SK-N-SH (cell line): Measurements from ENCODE around the gene ETFRF1. TPM values are rescaled to one million over a fixed set of nuclear protein-coding genes. Genes with fewer than 3 reads are reported as not detected.

ENCODE experiments used
- CTCF ChIA-PET: fragments of 300-600, 350-600 bp; formaldehyde crosslinking; extraction: SDS; loops from one replicate; lab custom pipeline; 2021; lab: Yijun Ruan, JAX
- POLR2A ChIA-PET: fragments of 350-600 bp; sonication (Branson Sonifier 250); formaldehyde crosslinking; extraction: SDS; loops from one replicate; lab custom pipeline; 2020; ENCODE audit warnings: antibody characterized with exemption, inconsistent platforms; lab: Yijun Ruan, JAX
- DNase-seq: peaks from one replicate; pipeline ENCODE4 v3.0.0; 2012
- H2AFZ ChIP-seq: fragments of 200-600 bp; sonication (generic); 2 replicates; pipeline ENCODE4 v1.8.1; 2016; ENCODE audit warnings: antibody characterized with exemption, mild to moderate bottlenecking, low read depth
- H3F3A ChIP-seq: fragments of 200-600 bp; sonication (generic); replicated peaks from 2 replicates; pipeline ENCODE3; 2016; ENCODE audit warnings: antibody characterized with exemption, mild to moderate bottlenecking; ENCODE audit not compliant: insufficient read depth
- H3K27ac ChIP-seq, 2 experiments: fragments of 200-500 bp in 1 of 2; fragments of 200-600 bp in 1 of 2; sonication (Bioruptor generic) in 1 of 2; sonication (generic), shearing (Covaris generic) in 1 of 2; 2 replicates each; pipeline versions ENCODE4 v1.5.1 to v1.6.1; 2014 to 2016; ENCODE audit warnings: low read depth in 2 of 2, inconsistent platforms in 1 of 2, low read length in 1 of 2, mild to moderate bottlenecking in 1 of 2, mixed read lengths in 1 of 2
- H3K27me3 ChIP-seq: fragments of 200-600 bp; sonication (generic), shearing (Covaris generic); 2 replicates; pipeline ENCODE4 v1.6.1; 2016; ENCODE audit warnings: mixed run types; ENCODE audit not compliant: insufficient read depth
- H3K36me3 ChIP-seq, 2 experiments: fragments of 200-500 bp in 1 of 2; fragments of 200-600 bp in 1 of 2; sonication (Bioruptor generic) in 1 of 2; sonication (generic) in 1 of 2; replicated peaks in 1 of 2; 2 replicates each; pipeline versions ENCODE3 to v1.5.1; 2014 to 2016; ENCODE audit warnings: low read length in 1 of 2, mild to moderate bottlenecking in 1 of 2; ENCODE audit not compliant: insufficient read depth in 2 of 2, control insufficient read depth in 1 of 2
- H3K4me1 ChIP-seq, 2 experiments: fragments of 200-500 bp in 1 of 2; fragments of 200-600 bp in 1 of 2; sonication (Bioruptor generic) in 1 of 2; sonication (generic), shearing (Covaris generic) in 1 of 2; 2 replicates each; pipeline versions ENCODE4 v1.5.1 to v1.6.1; 2014 to 2016; ENCODE audit warnings: low read depth in 1 of 2, low read length in 1 of 2, mixed run types in 1 of 2; ENCODE audit not compliant: insufficient read depth in 2 of 2, control insufficient read depth in 1 of 2
- H3K4me2 ChIP-seq: fragments of 200-600 bp; sonication (generic), shearing (Covaris generic); 2 replicates; pipeline ENCODE4 v1.6.1; 2017; ENCODE audit warnings: mixed run types
- H3K4me3 ChIP-seq, 2 experiments: fragments of 200-500 bp in 1 of 2; fragments of 200-600 bp in 1 of 2; sonication (Bioruptor generic) in 1 of 2; sonication (generic), shearing (Covaris generic) in 1 of 2; 2 replicates each; pipeline versions ENCODE4 v1.5.1 to v1.8.1; 2014 to 2016; ENCODE audit warnings: low read depth in 2 of 2, inconsistent platforms in 1 of 2, low read length in 1 of 2, mild to moderate bottlenecking in 1 of 2, mixed read lengths in 1 of 2, moderate library complexity in 1 of 2
- H3K79me2 ChIP-seq: fragments of 200-600 bp; sonication (generic); 2 replicates; pipeline ENCODE4 v1.8.1; 2017; ENCODE audit warnings: mild to moderate bottlenecking; ENCODE audit not compliant: insufficient read depth
- H3K9ac ChIP-seq: fragments of 200-600 bp; sonication (generic); 2 replicates; pipeline ENCODE4 v1.6.1; 2017; ENCODE audit warnings: mixed run types
- H3K9me2 ChIP-seq: fragments of 200-600 bp; sonication (generic); 2 replicates; pipeline ENCODE4 v1.6.1; 2017; ENCODE audit warnings: mixed run types
- H3K9me3 ChIP-seq: fragments of 200-600 bp; sonication (generic); 2 replicates; pipeline ENCODE4 v1.6.1; 2017; ENCODE audit warnings: mixed run types, mild to moderate bottlenecking, moderate library complexity
- H4K20me1 ChIP-seq: fragments of 200-600 bp; sonication (generic); 2 replicates; pipeline ENCODE4 v1.6.1; 2017; ENCODE audit warnings: mild to moderate bottlenecking, mixed run types; ENCODE audit not compliant: insufficient read depth
- ELF1 ChIP-seq: IDR thresholded peaks from 2 replicates; pipeline ENCODE4 v1.4.0; 2012
- EP300 ChIP-seq, 2 experiments: IDR thresholded peaks; 2 replicates each; pipeline versions ENCODE4 v1.4.0 to v1.6.1; 2012; ENCODE audit warnings: borderline replicate concordance in 1 of 2, low read depth in 1 of 2, low read length in 1 of 2
- FOSL2 ChIP-seq: IDR thresholded peaks from 2 replicates; pipeline ENCODE4 v1.4.0; 2012; ENCODE audit warnings: low read depth, mild to moderate bottlenecking, moderate library complexity, borderline replicate concordance
- FOXJ3 ChIP-seq: sonication (generic); formaldehyde crosslinking; IDR thresholded peaks from 2 replicates; pipeline ENCODE4 v1.5.1; 2020; ENCODE audit warnings: mild to moderate bottlenecking, missing genetic modification reagents
- MXI1 ChIP-seq: IDR thresholded peaks from 2 replicates; pipeline ENCODE4 v1.6.1; 2012; ENCODE audit warnings: mild to moderate bottlenecking, low read depth, low read length, improper control_type of control experiment
- NFIC ChIP-seq: IDR thresholded peaks from 2 replicates; pipeline ENCODE4 v1.4.0; 2012; ENCODE audit warnings: borderline replicate concordance
- RCOR1 ChIP-seq: fragments of 150-350 bp; IDR thresholded peaks from 2 replicates; pipeline ENCODE4 v1.6.1; 2017; ENCODE audit warnings: antibody characterized with exemption, low read length
- RFX5 ChIP-seq: IDR thresholded peaks from 2 replicates; pipeline ENCODE4 v1.6.1; 2012; ENCODE audit warnings: mild to moderate bottlenecking, improper control_type of control experiment, low read length
- SIN3A ChIP-seq: IDR thresholded peaks from 2 replicates; pipeline ENCODE4 v1.6.1; 2012; ENCODE audit warnings: low read depth, mild to moderate bottlenecking, low read length, moderate library complexity, borderline replicate concordance
- SMC3 ChIP-seq: IDR thresholded peaks from 2 replicates; pipeline ENCODE4 v1.6.1; 2012; ENCODE audit warnings: low read depth, low read length, improper control_type of control experiment
- TAF1 ChIP-seq: IDR thresholded peaks from 2 replicates; pipeline ENCODE4 v1.6.1; 2012; ENCODE audit warnings: low read depth, mild to moderate bottlenecking, low read length, moderate library complexity, borderline replicate concordance
- TCF12 ChIP-seq: IDR thresholded peaks from 2 replicates; pipeline ENCODE4 v1.4.0; 2012
- USF2 ChIP-seq: fragments of 150-350 bp; IDR thresholded peaks from 2 replicates; pipeline ENCODE4 v1.6.1; 2017; ENCODE audit warnings: antibody characterized with exemption, low read length, low read depth, borderline replicate concordance
- WGBS: methylation state at CpG from one replicate; pipeline ENCODE4 v1.1.6; 2017; ENCODE audit warnings: low lambda C conversion rate; 5-methylcytosine and 5-hydroxymethylcytosine counted together
- polyA plus RNA-seq, 3 experiments: library from polyadenylated mRNA; depleted of rRNA; stranded (reverse); fragments of >200 nt; gene quantifications; 2 replicates each; pipeline ENCODE4 v1.2.3, GENCODE V29; 2012
- TF ChIP-seq, protein P1 (sequence below): fragments of 150-350 bp; IDR thresholded peaks from 2 replicates; pipeline ENCODE4 v1.6.1; 2016; ENCODE audit warnings: mild to moderate bottlenecking, low read depth, low read length
- TF ChIP-seq, protein P2 (sequence below): fragments of 200-600 bp; sonication (generic); IDR thresholded peaks from 2 replicates; pipeline ENCODE4 v1.6.1; 2017; ENCODE audit warnings: antibody characterized with exemption, mild to moderate bottlenecking, moderate library complexity

ETFRF1 gene
- polyA plus RNA-seq, 1 of the 3 experiments (the other 2 are of a cell fraction), result 7.8 TPM

GRCh38 chr12:25194214-25194613 lies 823 bp upstream of the ETFRF1 start:
- Histone ChIP-seq H3K9me3 (no peaks in the 10 kb centered on the region), H3K4me2 (peak overlapping the region; percentile 88), H3K79me2 (peaks cover 13% of the 10 kb centered on the region; the same call in 1 of the 2 replicates), H4K20me1 (no peaks in the 10 kb centered on the region), H3F3A (peaks cover 17% of the 10 kb centered on the region), H3K4me1 (peaks cover 2 to 5% of the 10 kb centered on the region in 2 experiments), H2AFZ (no peak overlapping the region), H3K27me3 (no peaks in the 10 kb centered on the region), H3K4me3 (peak overlapping the region; percentile 71 to 89; a peak in 3 of 4 replicates), H3K27ac (peak overlapping the region; percentile 18 to 94; a peak in 2 of 4 replicates), H3K9ac (peak overlapping the region; percentile 82), H3K9me2 (no peaks in the 10 kb centered on the region), H3K36me3 (no peaks in the 10 kb centered on the region)
- 14% methylated on average over 1 of the region's 1 CpG for WGBS
- ChIA-PET CTCF (interaction anchor here (1.1 to 1.9 kb wide), 4 partner anchors 16 to 538 kb away, joined by 3 to 5 read pairs (median 4); no protein-coding TSS in a partner anchor), POLR2A (interaction anchor here (1.0 kb wide), 1 partner anchor 10 kb away, joined by 4 read pairs; no protein-coding TSS in a partner anchor)
- no peak for DNase-seq
- TF ChIP-seq NFIC (no peak), SMC3 (no peak), FOSL2 (no peak), EP300 (IDR thresholded peaks at IDR 0.05; ENCODE audit: borderline replicate concordance in 1 of 2, low read depth in 1 of 2, low read length in 1 of 2) (no peak), USF2 (no peak), RFX5 (no peak), TAF1 (no peak), RCOR1 (no peak), ELF1 (no peak), TCF12 (no peak), SIN3A (no peak), FOXJ3 (CRISPR knock-in tag) (no peak), MXI1 (no peak)
- TF ChIP-seq, protein P1, sequence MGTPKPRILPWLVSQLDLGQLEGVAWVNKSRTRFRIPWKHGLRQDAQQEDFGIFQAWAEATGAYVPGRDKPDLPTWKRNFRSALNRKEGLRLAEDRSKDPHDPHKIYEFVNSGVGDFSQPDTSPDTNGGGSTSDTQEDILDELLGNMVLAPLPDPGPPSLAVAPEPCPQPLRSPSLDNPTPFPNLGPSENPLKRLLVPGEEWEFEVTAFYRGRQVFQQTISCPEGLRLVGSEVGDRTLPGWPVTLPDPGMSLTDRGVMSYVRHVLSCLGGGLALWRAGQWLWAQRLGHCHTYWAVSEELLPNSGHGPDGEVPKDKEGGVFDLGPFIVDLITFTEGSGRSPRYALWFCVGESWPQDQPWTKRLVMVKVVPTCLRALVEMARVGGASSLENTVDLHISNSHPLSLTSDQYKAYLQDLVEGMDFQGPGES, result no peak
- TF ChIP-seq, protein P2, sequence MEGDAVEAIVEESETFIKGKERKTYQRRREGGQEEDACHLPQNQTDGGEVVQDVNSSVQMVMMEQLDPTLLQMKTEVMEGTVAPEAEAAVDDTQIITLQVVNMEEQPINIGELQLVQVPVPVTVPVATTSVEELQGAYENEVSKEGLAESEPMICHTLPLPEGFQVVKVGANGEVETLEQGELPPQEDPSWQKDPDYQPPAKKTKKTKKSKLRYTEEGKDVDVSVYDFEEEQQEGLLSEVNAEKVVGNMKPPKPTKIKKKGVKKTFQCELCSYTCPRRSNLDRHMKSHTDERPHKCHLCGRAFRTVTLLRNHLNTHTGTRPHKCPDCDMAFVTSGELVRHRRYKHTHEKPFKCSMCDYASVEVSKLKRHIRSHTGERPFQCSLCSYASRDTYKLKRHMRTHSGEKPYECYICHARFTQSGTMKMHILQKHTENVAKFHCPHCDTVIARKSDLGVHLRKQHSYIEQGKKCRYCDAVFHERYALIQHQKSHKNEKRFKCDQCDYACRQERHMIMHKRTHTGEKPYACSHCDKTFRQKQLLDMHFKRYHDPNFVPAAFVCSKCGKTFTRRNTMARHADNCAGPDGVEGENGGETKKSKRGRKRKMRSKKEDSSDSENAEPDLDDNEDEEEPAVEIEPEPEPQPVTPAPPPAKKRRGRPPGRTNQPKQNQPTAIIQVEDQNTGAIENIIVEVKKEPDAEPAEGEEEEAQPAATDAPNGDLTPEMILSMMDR, result no peak
